Esophagus (tissue), 2 donors: ENCODE results near the gene SCNN1G. TPM values are rescaled to one million over a fixed set of nuclear protein-coding genes. Genes with fewer than 3 reads are reported as not detected.
"Not testable (repeated sequence)": the region's sequence is repeated elsewhere in the genome, so short reads cannot be mapped to it uniquely, and the experiment has no call there.

Source experiments
- H3K27ac ChIP-seq, 2 donors: one replicate each; pipeline ENCODE4 v1.5.1; 2013; ENCODE audit warnings: low read depth in 2 of 2, mild to moderate bottlenecking in 2 of 2, inconsistent platforms in 1 of 2, low read length in 1 of 2, moderate library complexity in 1 of 2
- H3K27me3 ChIP-seq, 2 donors: one replicate each; pipeline ENCODE4 v1.6.1; 2013; ENCODE audit warnings: low read length in 2 of 2, control low read depth in 1 of 2, mild to moderate bottlenecking in 1 of 2; ENCODE audit not compliant: insufficient read depth in 2 of 2, control insufficient read depth in 1 of 2
- H3K36me3 ChIP-seq, 2 donors: one replicate each; pipeline ENCODE4 v1.6.1; 2013; ENCODE audit warnings: low read length in 1 of 2; ENCODE audit not compliant: control insufficient read depth in 2 of 2, insufficient read depth in 2 of 2
- H3K4me1 ChIP-seq, 2 donors: one replicate each; pipeline ENCODE4 v1.6.1; 2013; ENCODE audit warnings: low read length in 1 of 2; ENCODE audit not compliant: control insufficient read depth in 2 of 2, insufficient read depth in 2 of 2
- H3K4me3 ChIP-seq, 2 donors: one replicate each; pipeline ENCODE4 v1.5.1; 2013; ENCODE audit warnings: low read length in 2 of 2, mild to moderate bottlenecking in 2 of 2, low read depth in 1 of 2, moderate library complexity in 1 of 2
- H3K9me3 ChIP-seq, 2 donors: one replicate each; pipeline ENCODE4 v1.6.1; 2013; ENCODE audit warnings: mild to moderate bottlenecking in 2 of 2, low read depth in 1 of 2, low read length in 1 of 2, moderate library complexity in 1 of 2; ENCODE audit not compliant: control insufficient read depth in 2 of 2, insufficient read depth in 1 of 2
- WGBS, 2 donors: extraction: QIAGEN DNeasy Blood & Tissue Kit; methylation state at CpG; one replicate each; pipeline ENCODE4 v1.1.7; 2013; 5-methylcytosine and 5-hydroxymethylcytosine counted together
- polyA plus RNA-seq, 2 donors: library from polyadenylated mRNA; stranded (reverse); fragments of 200-250 nt; gene quantifications; one replicate each; pipeline ENCODE4 v1.2.3, GENCODE V29; 2013
- donor health status: healthy with polysubstance abuse.
- donor health status: Bipolar disorder and iron deficiency.

The SCNN1G gene
- polyA plus RNA-seq, 2 donors, result 6.1 to 11.2 TPM

DNA sequence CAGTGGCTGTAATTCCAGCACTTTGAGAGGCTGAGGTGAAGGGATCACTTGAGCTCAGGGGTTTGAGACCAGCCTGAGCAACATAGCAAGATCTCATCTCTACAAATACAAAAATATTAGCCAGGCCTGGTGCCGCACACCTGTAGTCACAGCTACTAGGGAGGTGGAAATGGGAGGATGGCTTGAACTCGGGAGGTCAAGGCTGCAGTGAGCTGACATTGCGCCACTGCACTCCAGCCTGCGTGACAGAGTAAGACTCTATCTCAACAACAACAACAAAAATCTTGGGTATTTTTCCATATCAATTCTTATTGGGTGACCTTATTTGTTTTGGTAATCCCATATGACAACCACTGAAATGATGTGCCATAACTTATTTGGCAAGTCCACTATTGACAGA, 52.6 kb downstream of the SCNN1G start:
- Histone ChIP-seq H3K4me1 (no peaks in the 10 kb centered on the region), H3K27ac (no peak overlapping the region), H3K9me3 (no peaks in the 10 kb centered on the region), H3K4me3 (no peak overlapping the region), H3K27me3 (no peaks in the 10 kb centered on the region), H3K36me3 (no peaks in the 10 kb centered on the region)
- 87 to 94% methylated on average over 4 of the region's 4 CpGs for WGBS, 2 donors

DNA sequence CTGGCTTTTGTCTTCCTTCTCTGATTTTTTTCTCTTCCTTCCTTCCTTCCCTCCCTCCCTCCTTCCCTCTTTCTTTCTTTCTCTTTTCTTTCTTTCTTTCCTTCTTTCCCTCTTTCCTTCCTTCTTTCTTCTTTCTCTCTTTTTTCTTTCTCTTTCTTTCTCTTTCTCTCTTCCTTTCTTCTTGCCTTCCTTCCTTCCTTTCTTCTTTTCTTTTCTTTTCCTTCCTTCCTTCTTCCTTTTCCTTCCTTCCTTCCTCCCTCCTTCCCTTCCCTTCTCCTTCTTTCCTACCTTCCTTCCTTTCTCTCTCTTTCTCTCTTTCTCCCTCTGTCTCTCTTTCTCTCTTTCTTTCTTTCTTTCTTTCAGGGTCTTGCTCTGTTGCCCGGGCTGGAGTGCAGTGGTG, 54.4 kb downstream of the SCNN1G start:
- no peak overlapping the region for H3K27ac ChIP-seq
- H3K4me1 ChIP-seq, result no peaks in the 10 kb centered on the region
- H3K27me3 ChIP-seq, result no peaks in the 10 kb centered on the region
- H3K9me3 ChIP-seq, result no peaks in the 10 kb centered on the region
- H3K36me3 ChIP-seq, result no peaks in the 10 kb centered on the region
- no peak overlapping the region for H3K4me3 ChIP-seq
- WGBS, 2 donors, result 94 to 95% methylated on average over 1 of the region's 1 CpG

DNA sequence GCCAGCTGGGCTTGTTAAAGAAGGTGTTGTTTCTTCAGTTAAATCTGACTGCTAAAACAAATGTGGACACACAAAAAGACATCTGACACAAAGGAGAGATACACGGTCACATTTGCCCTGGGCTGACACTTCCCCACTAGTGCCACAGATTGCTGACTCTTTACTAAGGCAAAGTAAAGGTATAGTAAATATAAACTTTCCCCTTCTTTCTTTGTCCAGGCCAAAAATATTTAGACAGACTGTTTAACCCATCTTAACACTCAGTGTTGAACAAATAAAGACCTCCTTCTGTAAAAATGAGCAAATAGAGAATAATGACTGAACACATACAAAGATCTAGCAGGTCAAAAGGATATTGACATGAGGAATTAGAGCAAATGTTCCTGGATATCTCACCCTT, 58.4 kb downstream of the SCNN1G start:
- Histone ChIP-seq H3K4me3 (no peak overlapping the region), H3K27me3 (no peaks in the 10 kb centered on the region), H3K9me3 (no peaks in the 10 kb centered on the region), H3K4me1 (no peaks in the 10 kb centered on the region), H3K27ac (no peak overlapping the region), H3K36me3 (no peaks in the 10 kb centered on the region)
- WGBS, 2 donors, result 70 to 80% methylated on average over 1 of the region's 1 CpG

DNA sequence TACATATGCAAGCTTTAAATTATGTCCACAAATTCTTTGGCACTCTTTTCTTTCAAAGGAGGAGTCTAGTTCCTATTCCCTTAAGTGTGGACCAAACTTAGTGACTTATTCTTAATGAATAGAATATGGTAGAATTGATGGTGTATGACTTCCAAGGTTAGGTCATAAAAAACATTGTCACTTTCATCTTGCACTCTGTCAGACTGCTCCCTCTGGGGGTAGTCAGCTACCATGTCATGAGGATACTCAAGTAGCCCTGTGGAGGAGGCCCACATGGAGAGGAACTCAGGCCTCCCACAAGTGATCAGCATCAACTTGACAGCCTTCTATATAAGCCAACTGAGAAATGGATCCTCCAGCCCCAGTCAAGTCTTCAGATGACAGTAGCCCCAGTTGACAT, 61.6 kb downstream of the SCNN1G start:
- Histone ChIP-seq H3K36me3 (no peaks in the 10 kb centered on the region), H3K27me3 (no peaks in the 10 kb centered on the region), H3K9me3 (no peaks in the 10 kb centered on the region), H3K27ac (no peak overlapping the region), H3K4me3 (no peak overlapping the region), H3K4me1 (peaks cover 0 to 3% of the 10 kb centered on the region in 2 donors)

DNA sequence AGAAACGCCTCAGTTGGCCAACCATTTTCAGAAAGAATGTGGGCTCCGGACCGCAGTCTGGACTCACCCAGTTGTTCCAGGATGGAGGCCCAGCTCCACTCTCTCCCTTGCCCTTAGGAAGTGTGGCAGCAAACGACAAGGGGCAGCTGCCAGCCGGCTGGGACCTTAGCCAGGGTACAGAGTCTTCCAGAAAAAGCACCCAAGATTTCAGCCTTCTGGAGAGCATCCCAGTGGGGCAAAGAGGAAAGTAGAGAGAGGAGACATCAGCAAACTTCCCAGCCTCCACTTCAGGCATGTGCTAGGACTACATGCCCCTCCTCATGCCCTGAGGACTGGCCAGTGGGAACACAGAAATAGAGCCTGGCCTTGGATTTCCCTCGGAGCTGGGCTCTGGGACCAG, 62.7 kb downstream of the SCNN1G start:
- no peaks in the 10 kb centered on the region for H3K9me3 ChIP-seq
- no peaks in the 10 kb centered on the region for H3K36me3 ChIP-seq
- no peak overlapping the region for H3K4me3 ChIP-seq
- peaks cover 0 to 3% of the 10 kb centered on the region in 2 donors for H3K4me1 ChIP-seq
- 61 to 75% methylated on average over 6 of the region's 6 CpGs for WGBS, 2 donors
- H3K27me3 ChIP-seq, result no peaks in the 10 kb centered on the region
- no peak overlapping the region for H3K27ac ChIP-seq

DNA sequence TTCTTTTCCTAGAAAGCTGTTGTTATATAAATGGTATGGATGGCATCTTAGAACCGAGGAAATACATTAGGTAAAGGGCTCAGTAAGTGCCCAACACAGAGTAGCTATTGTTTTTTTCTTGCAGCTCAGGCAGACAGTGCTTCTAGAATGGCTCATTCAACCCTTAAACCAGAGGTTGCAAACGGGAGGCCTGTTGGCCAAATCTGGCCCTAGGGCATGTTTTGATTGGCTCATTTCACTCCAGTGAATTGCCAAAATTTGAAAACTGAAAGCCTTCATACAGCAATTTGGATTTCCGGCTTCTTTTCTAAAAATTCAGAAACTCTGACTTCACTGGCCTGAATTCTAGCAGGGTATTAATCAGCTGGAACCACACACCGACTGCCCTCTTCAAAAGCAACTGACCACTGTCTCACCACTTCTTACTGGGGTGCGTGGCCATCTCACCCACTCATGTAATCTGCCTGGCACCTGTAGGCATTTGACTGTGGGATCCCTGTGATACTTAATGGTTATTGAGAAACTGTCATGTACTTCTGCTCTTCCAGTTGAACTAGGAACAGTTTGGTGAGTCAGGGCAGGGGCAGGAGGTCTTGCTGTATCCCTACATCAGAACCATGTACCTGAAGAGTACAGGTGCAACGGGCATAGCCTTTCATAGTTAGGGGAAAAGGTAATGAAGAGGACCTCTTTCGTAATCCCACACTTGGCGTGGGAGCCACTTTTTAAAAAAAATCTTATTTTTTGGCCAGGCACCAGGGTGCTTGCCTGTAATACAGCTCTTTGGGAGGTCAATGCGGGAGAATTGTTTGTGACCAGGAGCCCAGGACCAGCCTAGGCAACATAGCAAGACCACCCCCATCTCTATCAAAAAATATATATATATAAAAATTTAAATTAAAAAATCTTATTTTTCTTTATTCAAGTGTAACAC, 66.0 kb downstream of the SCNN1G start:
- WGBS, 2 donors, result 42 to 53% methylated on average over 9 of the region's 9 CpGs
- no peak overlapping the region for H3K27ac ChIP-seq
- H3K9me3 ChIP-seq, result no peaks in the 10 kb centered on the region
- H3K36me3 ChIP-seq, result no peaks in the 10 kb centered on the region
- no peaks in the 10 kb centered on the region for H3K27me3 ChIP-seq
- H3K4me1 ChIP-seq, result peaks cover 0 to 3% of the 10 kb centered on the region in 2 donors
- no peak overlapping the region for H3K4me3 ChIP-seq

DNA sequence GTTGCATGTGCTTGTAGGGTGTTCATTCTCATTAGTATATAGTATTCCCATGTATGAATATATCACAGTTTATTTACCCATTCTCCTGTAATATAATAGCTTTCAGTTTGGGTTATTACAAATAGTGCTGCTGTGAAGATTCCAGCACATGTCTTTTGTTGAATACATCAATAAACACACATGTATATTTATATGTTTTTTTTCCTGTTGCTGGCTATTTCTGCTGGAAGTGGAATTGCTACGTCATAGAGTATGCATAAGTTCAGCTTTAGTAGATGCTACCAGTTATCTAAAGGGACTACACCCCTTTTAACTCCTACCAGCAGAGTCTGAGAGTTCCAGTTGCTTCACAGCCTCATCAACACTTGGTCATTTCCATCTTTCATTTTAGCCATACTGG, 67.3 kb downstream of the SCNN1G start:
- Histone ChIP-seq H3K27me3 (no peaks in the 10 kb centered on the region), H3K9me3 (no peaks in the 10 kb centered on the region), H3K36me3 (no peaks in the 10 kb centered on the region), H3K27ac (no peak overlapping the region), H3K4me3 (no peak overlapping the region), H3K4me1 (peaks cover 0 to 3% of the 10 kb centered on the region in 2 donors)
- WGBS, 2 donors, result 77 to 87% methylated on average over 1 of the region's 1 CpG

DNA sequence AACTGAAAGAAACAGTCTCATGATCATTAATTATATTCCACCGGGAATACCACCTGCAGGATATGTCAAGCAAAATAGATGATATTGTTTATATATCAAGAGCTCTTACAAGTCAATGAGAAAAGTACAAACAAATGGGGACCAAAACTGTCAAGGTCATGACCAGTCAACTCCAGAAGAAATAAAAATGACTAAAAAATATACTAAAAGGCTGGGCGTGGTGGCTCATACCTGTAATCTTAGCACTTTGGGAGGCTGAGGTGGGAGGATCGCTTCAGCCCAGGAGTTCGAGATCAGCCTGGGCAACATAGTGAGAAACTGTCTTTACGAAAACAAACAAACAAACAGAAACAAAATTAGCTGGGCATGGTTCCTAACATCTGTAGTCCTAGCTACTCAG, 69.8 kb downstream of the SCNN1G start:
- H3K9me3 ChIP-seq, result no peaks in the 10 kb centered on the region
- H3K4me1 ChIP-seq, result peaks cover 0 to 3% of the 10 kb centered on the region in 2 donors
- 82 to 86% methylated on average over 5 of the region's 5 CpGs for WGBS, 2 donors
- H3K27me3 ChIP-seq, result no peaks in the 10 kb centered on the region
- H3K27ac ChIP-seq, result no peak overlapping the region
- H3K4me3 ChIP-seq, result no peak overlapping the region
- no peaks in the 10 kb centered on the region for H3K36me3 ChIP-seq

DNA sequence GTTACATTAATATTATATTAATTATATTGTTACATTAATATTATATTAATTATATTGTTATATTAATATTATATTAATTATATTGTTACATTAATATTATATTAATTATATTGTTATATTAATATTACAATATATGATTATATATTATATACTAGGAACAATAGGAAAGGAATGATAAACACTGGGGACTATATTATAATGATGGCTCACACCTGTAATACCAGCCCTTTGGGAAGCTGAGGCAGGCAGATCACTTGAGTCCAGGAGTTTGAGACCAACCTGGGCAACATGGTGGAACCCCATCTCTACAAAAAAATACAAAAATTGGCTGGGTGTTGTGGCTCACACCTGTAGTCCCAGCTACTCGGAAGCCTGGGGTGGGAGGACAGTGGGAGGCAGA, 71.1 kb downstream of the SCNN1G start:
- not testable (repeated sequence) for H3K27ac ChIP-seq, H3K36me3 ChIP-seq, H3K9me3 ChIP-seq, H3K4me3 ChIP-seq, H3K27me3 ChIP-seq, H3K4me1 ChIP-seq
- 84 to 91% methylated on average over 1 of the region's 1 CpG for WGBS, 2 donors

DNA sequence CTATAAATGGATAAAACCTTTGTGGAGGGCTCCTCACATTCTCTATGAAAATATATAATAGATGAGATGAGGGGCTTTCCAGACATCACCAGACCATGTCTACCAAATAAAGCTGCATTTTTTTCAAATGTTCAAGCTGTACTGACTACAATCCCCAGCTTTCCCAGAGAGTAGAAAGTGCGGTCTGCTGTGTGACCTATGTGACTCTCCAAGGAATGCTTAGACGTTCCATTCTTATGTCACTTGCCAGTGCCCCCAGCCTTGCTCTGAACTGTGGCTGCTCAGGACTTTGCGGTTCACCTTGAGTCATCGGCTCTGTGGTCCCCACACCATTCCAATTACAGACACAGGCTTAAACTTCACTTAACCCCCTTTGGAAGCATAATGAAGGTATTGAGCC, 71.8 kb downstream of the SCNN1G start:
- Histone ChIP-seq H3K4me3 (no peak overlapping the region), H3K9me3 (no peaks in the 10 kb centered on the region), H3K27me3 (no peaks in the 10 kb centered on the region), H3K36me3 (no peaks in the 10 kb centered on the region), H3K27ac (no peak overlapping the region), H3K4me1 (peaks cover 0 to 9% of the 10 kb centered on the region in 2 donors)
- WGBS, 2 donors, result 66 to 67% methylated on average over 4 of the region's 4 CpGs
